ENCODE results near the gene SLC30A5. TPM values are rescaled to one million over a fixed set of nuclear protein-coding genes. Genes with fewer than 3 reads are reported as not detected.
A peak's percentile ranks its signal among the peaks of the same experiment; 100 is the strongest.

The SLC30A5 gene
- polyA plus RNA-seq, 3 donors: 77.4 to 83.1 (median 79.3) TPM

DNA sequence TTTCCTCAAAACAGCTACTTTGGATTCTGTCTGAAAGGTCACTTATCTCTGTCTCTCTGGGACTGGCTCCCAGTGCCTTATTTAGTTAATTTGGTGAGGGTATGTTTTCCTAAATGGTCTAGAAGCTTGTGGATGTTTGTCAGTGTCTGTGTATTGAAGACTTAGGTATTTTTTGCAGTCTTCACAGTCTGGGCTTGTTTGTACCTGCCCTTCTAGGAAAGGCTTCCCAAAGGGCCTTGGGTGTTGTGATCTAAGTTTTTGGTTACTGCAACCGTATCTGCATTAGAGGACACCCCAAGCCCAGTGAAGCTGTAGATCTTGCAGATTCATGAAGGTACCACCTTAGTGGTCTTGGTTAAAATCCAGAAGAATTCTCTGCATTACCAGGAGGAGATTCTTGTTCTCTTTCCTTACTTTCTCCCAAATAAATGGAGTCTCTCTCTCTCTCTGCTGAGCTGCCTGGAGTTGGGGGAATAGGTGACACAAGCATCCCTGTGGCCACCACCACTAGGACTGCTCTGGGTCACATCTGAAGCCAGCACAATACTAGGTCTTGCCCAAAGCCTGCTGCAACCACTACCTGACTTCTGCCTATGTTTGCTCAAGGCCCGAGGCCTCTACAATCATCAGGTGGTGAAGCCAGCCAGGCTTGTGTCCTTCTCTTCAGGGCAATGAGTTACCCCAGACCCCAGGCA, 55.3 kb downstream of the SLC30A5 start:
- no peak for DNase-seq (ENCODE audit: extremely low read depth in 1 of 11, low read depth in 9 of 11, low spot score in 4 of 11)

DNA sequence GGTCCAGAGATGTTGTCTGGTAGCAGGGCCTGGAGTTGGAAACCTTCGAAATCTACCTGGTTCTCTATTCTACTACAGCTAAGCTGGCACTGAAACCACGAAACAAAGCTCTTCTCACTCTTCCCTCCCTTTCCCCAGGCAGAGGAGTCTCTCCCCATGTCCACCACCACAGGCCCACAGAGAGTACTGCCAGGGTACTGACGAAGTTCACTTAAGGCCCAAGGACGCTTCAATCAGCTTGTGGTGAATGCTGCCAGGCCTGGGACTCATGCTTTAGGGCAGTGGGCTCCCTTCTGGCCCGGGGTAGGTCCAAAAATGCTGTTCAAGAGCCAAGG, 55.8 kb downstream of the SLC30A5 start:
- DNase-seq (ENCODE audit: extremely low read depth in 1 of 11, low read depth in 9 of 11, low spot score in 4 of 11): no peak

- DNase-seq (ENCODE audit: extremely low read depth in 1 of 11, low read depth in 9 of 11, low spot score in 4 of 11): no peak
Observed at GRCh38 chr5:69152731-69153130, 58.9 kb downstream of the SLC30A5 start.

- DNase-seq (ENCODE audit: extremely low read depth in 1 of 11, low read depth in 9 of 11, low spot score in 4 of 11): no peak
Observed at GRCh38 chr5:69156456-69156855, 62.6 kb downstream of the SLC30A5 start.

DNA sequence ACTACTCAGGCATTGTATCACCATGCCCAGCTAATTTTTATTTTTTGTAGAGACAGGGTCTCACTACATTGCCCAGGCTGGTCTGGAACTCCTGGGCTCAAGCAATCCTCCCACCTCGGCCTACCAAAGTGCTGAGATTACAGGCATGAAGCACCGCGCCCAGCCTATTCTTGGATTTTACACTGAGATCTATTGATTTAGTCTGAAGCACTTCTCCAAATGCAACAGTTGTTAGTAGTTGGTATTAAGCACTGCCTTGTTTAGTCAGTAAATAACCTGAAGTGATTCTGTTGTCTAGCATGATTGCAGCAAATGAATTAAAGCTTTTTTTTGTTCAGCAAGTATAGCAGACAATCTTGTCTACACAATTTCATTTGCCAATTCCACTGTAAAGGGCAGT, 64.2 kb downstream of the SLC30A5 start:
- no peak for DNase-seq (ENCODE audit: extremely low read depth in 1 of 11, low read depth in 9 of 11, low spot score in 4 of 11)

- no peak for DNase-seq (ENCODE audit: extremely low read depth in 1 of 11, low read depth in 9 of 11, low spot score in 4 of 11)
Observed at GRCh38 chr5:69160651-69161050, 66.8 kb downstream of the SLC30A5 start.

GRCh38 chr5:69166686-69167492, 73.1 kb downstream of the SLC30A5 start, which contains the start of gene CCNB1:
CCNB1 (plus strand) TSS chr5:69167150; CDS start chr5:69167263, 113 bp downstream.
- DNase-seq (ENCODE audit: extremely low read depth in 1 of 11, low read depth in 9 of 11, low spot score in 4 of 11): peak; percentile 84 to 97 (median 96)

- DNase-seq (ENCODE audit: extremely low read depth in 1 of 11, low read depth in 9 of 11, low spot score in 4 of 11): no peak
Observed at GRCh38 chr5:69167493-69167855, 73.7 kb downstream of the SLC30A5 start.

DNA sequence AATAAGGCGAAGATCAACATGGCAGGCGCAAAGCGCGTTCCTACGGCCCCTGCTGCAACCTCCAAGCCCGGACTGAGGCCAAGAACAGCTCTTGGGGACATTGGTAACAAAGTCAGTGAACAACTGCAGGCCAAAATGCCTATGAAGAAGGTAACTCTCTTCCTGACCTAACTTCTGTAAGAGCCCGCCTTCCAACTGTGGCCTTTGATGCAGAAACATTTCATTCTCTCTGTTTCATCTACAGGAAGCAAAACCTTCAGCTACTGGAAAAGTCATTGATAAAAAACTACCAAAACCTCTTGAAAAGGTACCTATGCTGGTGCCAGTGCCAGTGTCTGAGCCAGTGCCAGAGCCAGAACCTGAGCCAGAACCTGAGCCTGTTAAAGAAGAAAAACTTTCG, 74.1 kb downstream of the SLC30A5 start:
- DNase-seq (ENCODE audit: extremely low read depth in 1 of 11, low read depth in 9 of 11, low spot score in 4 of 11): no peak

DNA sequence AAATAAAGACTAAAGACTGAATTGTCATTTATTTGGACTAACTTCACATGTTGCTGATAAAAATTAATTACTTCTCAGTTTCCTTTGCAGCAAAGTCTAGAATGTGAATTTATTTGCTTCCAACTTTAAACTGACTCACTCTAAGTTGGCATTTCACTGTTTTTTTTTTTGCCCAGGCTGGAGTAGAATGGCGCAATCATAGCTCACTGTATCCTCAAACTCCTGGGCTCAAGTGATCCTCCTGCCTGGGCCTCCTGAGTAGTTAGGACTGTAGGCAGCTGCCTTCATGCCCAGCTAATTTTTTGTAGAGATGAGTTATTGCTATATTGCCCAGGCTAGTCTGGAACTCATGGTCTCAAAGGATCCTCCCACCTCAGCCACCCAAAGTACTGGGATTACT, 76.7 kb downstream of the SLC30A5 start:
- DNase-seq (ENCODE audit: extremely low read depth in 1 of 11, low read depth in 9 of 11, low spot score in 4 of 11): no peak

DNA sequence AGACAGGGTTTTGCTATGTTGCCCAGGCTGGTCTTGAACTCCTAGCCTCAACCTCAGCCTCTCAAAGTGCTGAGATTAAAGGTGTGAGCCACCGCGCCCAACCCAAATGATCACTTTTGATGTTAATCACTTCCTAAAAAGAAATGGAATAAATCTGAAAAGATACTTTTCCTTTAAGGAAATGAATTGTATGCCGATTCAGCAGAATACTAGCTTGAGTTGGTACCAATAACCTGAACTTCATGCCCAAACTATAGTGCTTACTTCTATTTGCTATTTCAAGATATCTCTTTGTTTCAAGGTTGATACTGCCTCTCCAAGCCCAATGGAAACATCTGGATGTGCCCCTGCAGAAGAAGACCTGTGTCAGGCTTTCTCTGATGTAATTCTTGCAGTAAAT, 77.2 kb downstream of the SLC30A5 start:
- no peak for DNase-seq (ENCODE audit: extremely low read depth in 1 of 11, low read depth in 9 of 11, low spot score in 4 of 11)

Other genes with a start within 250 kb of the SLC30A5 start
- gene CCNB1, start 73.1 kb downstream of the SLC30A5 start, polyA plus RNA-seq (ENCODE audit: insufficient read length in 3 of 3): 100 to 1,000 TPM in 2 of 3 donors, 10 to 100 TPM in 1; 79.4 to 117 (median 112) TPM
- gene CENPH, start 95.6 kb downstream of the SLC30A5 start, polyA plus RNA-seq (ENCODE audit: insufficient read length in 3 of 3): 10 to 100 TPM; 21.6 to 33.5 (median 26.4) TPM
- 10 to 100 TPM; 39.4 to 48.7 (median 42.2) TPM for gene CDK7, start 140.9 kb downstream of the SLC30A5 start, polyA plus RNA-seq (ENCODE audit: insufficient read length in 3 of 3)
- 10 to 100 TPM in 2 of 3 donors, 1 to 10 TPM in 1; 8.3 to 14.8 (median 13.1) TPM for gene CCDC125, start 238.8 kb downstream of the SLC30A5 start, polyA plus RNA-seq (ENCODE audit: insufficient read length in 3 of 3)